Small intestine (tissue), 7 donors: ENCODE data around the gene CNN2. TPM values are rescaled to one million over a fixed set of nuclear protein-coding genes. Genes with fewer than 3 reads are reported as not detected.
A peak's percentile ranks its signal among the peaks of the same experiment; 100 is the strongest.

Experiments used
- DNase-seq, 2 donors: peaks; one replicate each; pipeline versions ENCODE4 v3.0.0 to v3.0.0-alpha.2; 2013
- FAIRE-seq: peaks from 2 replicates; lab custom pipeline; 2012; peaks lifted over from hg19 to GRCh38; lab: Jason Lieb, UNC
- H3K27ac ChIP-seq, 3 donors: one replicate each; pipeline ENCODE4 v1.5.1; 2013; ENCODE audit warnings: low read length in 2 of 3, mild to moderate bottlenecking in 2 of 3, control low read depth in 1 of 3, inconsistent platforms in 1 of 3, low read depth in 1 of 3, moderate library complexity in 1 of 3
- H3K27me3 ChIP-seq, 3 donors: one replicate each; pipeline ENCODE4 v1.6.1; 2013; ENCODE audit warnings: low read length in 3 of 3, inconsistent platforms in 1 of 3; ENCODE audit not compliant: control insufficient read depth in 3 of 3, insufficient read depth in 3 of 3
- H3K36me3 ChIP-seq, 3 donors: one replicate each; pipeline ENCODE4 v1.6.1; 2013; ENCODE audit warnings: low read length in 3 of 3, inconsistent platforms in 1 of 3, low read depth in 1 of 3, mild to moderate bottlenecking in 1 of 3, moderate library complexity in 1 of 3; ENCODE audit not compliant: control insufficient read depth in 3 of 3, insufficient read depth in 2 of 3
- H3K4me1 ChIP-seq, 3 donors: one replicate each; pipeline ENCODE4 v1.6.1; 2013; ENCODE audit warnings: low read length in 2 of 3, inconsistent platforms in 1 of 3, low read depth in 1 of 3, mild to moderate bottlenecking in 1 of 3, moderate library complexity in 1 of 3; ENCODE audit not compliant: control insufficient read depth in 3 of 3, insufficient read depth in 2 of 3
- H3K4me3 ChIP-seq, 3 donors: one replicate each; pipeline ENCODE4 v1.5.1; 2013; ENCODE audit warnings: low read length in 3 of 3, control low read depth in 1 of 3, inconsistent platforms in 1 of 3, low read depth in 1 of 3, mild to moderate bottlenecking in 1 of 3, moderate library complexity in 1 of 3
- H3K9me3 ChIP-seq, 2 donors: one replicate each; pipeline ENCODE4 v1.6.1; 2013; ENCODE audit warnings: low read depth in 1 of 2, low read length in 1 of 2; ENCODE audit not compliant: control insufficient read depth in 2 of 2, insufficient read depth in 1 of 2
- WGBS, 3 donors: extraction: QIAGEN DNeasy Blood & Tissue Kit; methylation state at CpG; one replicate each; pipeline ENCODE4 v1.1.7; 2013; 5-methylcytosine and 5-hydroxymethylcytosine counted together
- polyA plus RNA-seq, 4 donors: library from polyadenylated mRNA; stranded (reverse) in 3 of 4; unstranded in 1 of 4; fragments of 200-250 nt in 3 of 4; fragments of 120-200 nt in 1 of 4; gene quantifications; one replicate each; pipeline versions ENCODE4 v1.2.1 to v1.2.3, GENCODE V29; 2013
- donor health status: healthy with polysubstance abuse.
- donor health status: control.
- donor health status: control.
- donor health status: Bipolar disorder and iron deficiency.
- donor health status: healthy.

CNN2 gene
- polyA plus RNA-seq, 4 donors: 14.5 to 34.4 (median 22.6) TPM

DNA sequence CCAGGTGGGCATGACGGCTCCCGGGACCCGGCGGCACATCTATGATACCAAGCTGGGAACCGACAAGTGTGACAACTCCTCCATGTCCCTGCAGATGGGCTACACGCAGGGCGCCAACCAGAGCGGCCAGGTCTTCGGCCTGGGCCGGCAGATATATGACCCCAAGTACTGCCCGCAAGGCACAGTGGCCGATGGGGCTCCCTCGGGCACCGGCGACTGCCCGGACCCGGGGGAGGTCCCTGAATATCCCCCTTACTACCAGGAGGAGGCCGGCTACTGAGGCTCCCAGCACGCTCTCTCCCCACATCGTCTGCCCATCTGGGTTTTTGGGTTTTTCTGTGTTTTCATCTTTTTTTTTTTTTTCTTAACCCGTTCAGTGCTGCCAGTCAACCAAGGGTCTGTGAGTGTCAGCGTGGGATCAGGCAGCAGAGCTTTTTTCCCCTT lies 11.2 kb downstream of the CNN2 start:
- Histone ChIP-seq H3K9me3 (no peaks in the 10 kb centered on the region), H3K27me3 (no peaks in the 10 kb centered on the region), H3K36me3 (peaks cover 0 to 36% (median 0%) of the 10 kb centered on the region in 3 donors), H3K27ac (peak overlapping the region in 2 of 3 donors; percentile 22 to 83), H3K4me3 (no peak overlapping the region), H3K4me1 (peaks cover 0 to 25% (median 8%) of the 10 kb centered on the region in 3 donors)
- WGBS, 3 donors: 61 to 75% (median 68%) methylated on average over 22 of the region's 22 CpGs
- FAIRE-seq (no peak), DNase-seq (no peak)

DNA sequence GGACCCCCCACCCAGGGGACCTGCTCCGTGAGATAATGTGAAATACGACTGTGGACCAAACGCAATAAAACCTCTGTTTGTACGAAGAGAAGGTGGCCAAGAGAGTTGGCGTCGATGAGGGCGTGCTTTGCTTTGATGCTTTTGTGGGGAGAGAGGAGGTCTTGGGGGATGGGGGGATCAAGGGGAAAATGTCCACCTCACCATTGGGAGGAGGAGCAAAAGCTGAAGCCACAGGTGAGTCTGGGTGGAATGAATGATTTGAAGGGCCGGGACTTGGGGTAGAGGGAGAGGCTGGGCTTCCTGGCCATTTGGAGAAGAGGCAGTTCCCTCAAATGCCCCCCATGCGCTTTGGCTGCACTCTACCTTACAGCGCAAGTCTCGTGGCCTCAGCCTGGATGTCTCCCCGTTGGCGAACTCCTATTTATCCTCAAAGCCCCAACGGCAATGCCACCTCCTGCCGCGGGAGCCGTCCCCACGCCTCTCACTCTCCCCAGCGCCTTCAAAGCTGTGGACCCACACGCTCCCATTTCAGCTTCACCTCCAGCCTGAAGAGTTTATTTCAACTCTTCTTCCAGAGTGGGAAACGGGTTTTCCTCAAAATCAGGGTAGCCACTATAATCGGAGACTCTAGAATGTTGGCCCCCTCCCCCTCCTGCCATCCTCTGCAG lies 12.7 kb downstream of the CNN2 start:
- Histone ChIP-seq H3K4me3 (no peak overlapping the region), H3K36me3 (peaks cover 0 to 30% (median 0%) of the 10 kb centered on the region in 3 donors), H3K27ac (peak overlapping the region in 1 of 3 donors; percentile 26)

GRCh38 chr19:1039646-1040475 lies 13.5 kb downstream of the CNN2 start, which contains the start of gene ABCA7:
TSS of gene ABCA7 (plus strand) at chr19:1040107. CDS start at chr19:1041362, 1,255 bp downstream.
- FAIRE-seq (no peak), DNase-seq (peak; percentile 97 to 99)
- Histone ChIP-seq H3K36me3 (peaks cover 0 to 32% (median 0%) of the 10 kb centered on the region in 3 donors), H3K27me3 (no peaks in the 10 kb centered on the region), H3K4me3 (peak within 1 kb of the TSS; percentile 22 to 62 (median 43)), H3K27ac (peak within 1 kb of the TSS in 2 of 3 donors; percentile 15 to 47), H3K9me3 (no peaks in the 10 kb centered on the region), H3K4me1 (peaks cover 0 to 25% (median 8%) of the 10 kb centered on the region in 3 donors)
- WGBS, 3 donors: 2% methylated on average over 53 to 56 of the region's 56 CpGs

More for the DNA sequence above, 12.7 kb downstream of the CNN2 start:
- DNase-seq (no peak), FAIRE-seq (no peak)
- 61 to 63% (median 63%) methylated on average over 22 of the region's 22 CpGs for WGBS, 3 donors
- Histone ChIP-seq H3K9me3 (no peaks in the 10 kb centered on the region), H3K27me3 (no peaks in the 10 kb centered on the region), H3K4me1 (peaks cover 0 to 25% (median 8%) of the 10 kb centered on the region in 3 donors)

GRCh38 chr19:1040476-1041271 lies 14.3 kb downstream of the CNN2 start:
- FAIRE-seq: no peak
- Histone ChIP-seq H3K27ac (peak overlapping the region in 2 of 3 donors; percentile 15 to 47), H3K4me1 (peaks cover 0 to 25% (median 8%) of the 10 kb centered on the region in 3 donors), H3K27me3 (no peaks in the 10 kb centered on the region), H3K9me3 (no peaks in the 10 kb centered on the region), H3K36me3 (peaks cover 0 to 32% (median 0%) of the 10 kb centered on the region in 3 donors), H3K4me3 (peak overlapping the region; percentile 22 to 62 (median 43))
- DNase-seq: peak; percentile 89 to 94
- WGBS, 3 donors: 1 to 2% (median 2%) methylated on average over 27 of the region's 27 CpGs

DNA sequence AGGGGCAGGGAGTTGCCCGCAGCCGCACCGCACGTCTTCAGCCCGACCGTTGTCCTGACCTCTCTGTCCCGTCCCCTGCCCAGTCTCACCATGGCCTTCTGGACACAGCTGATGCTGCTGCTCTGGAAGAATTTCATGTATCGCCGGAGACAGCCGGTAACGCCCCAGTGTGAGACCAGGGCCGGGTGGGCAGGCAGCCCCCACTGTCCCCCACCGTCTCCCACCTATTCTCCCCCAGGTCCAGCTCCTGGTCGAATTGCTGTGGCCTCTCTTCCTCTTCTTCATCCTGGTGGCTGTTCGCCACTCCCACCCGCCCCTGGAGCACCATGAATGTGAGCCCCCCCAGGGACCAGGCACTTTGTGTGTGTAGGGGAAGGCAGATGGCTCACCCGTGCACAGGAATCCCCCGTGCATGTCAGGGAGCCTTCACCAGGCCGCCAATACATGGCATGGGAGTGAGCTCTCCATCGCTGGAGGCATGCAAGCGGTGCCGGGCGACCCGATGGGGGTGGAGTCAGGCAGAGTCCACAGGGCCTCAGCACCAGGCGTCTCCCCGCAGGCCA lies 14.9 kb downstream of the CNN2 start:
- Histone ChIP-seq H3K27ac (no peak overlapping the region), H3K9me3 (no peaks in the 10 kb centered on the region), H3K4me3 (peak overlapping the region in 1 of 3 donors; percentile 6), H3K36me3 (peaks cover 0 to 25% (median 0%) of the 10 kb centered on the region in 3 donors), H3K27me3 (no peaks in the 10 kb centered on the region), H3K4me1 (peaks cover 0 to 25% (median 8%) of the 10 kb centered on the region in 3 donors)
- 12 to 30% (median 25%) methylated on average over 25 to 26 of the region's 26 CpGs for WGBS, 3 donors
- FAIRE-seq (no peak), DNase-seq (no peak)

DNA sequence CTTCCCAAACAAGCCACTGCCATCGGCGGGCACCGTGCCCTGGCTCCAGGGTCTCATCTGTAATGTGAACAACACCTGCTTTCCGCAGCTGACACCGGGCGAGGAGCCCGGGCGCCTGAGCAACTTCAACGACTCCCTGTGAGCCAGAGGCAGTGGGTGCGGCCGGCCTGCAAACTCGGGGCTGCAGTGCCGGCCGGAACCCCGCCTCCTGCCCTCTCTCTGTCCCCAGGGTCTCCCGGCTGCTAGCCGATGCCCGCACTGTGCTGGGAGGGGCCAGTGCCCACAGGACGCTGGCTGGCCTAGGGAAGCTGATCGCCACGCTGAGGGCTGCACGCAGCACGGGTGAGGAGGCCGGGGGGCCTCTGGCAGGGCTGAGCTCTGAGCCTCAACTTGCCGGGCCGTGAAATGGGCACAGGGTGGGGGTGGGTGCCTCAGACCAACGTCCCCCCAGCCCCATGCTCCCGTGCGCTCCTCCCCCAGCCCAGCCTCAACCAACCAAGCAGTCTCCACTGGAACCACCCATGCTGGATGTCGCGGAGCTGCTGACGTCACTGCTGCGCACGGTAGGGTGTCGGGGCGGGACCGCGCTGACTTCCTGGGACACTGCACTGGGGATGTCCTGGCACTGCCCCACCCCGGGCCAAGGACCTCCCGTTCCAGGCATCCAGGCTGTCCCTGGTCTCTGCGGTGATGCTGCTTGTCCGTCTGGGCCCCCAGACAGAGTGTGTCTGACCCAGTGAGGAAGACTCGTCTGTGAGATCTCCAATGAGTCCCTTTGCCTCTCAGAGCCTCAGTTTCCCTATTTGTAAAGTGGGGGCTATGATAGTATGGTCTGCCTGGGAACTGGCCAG lies 15.7 kb downstream of the CNN2 start:
- Histone ChIP-seq H3K4me1 (peaks cover 0 to 25% (median 8%) of the 10 kb centered on the region in 3 donors), H3K36me3 (peaks cover 0 to 20% (median 0%) of the 10 kb centered on the region in 3 donors), H3K27ac (peak overlapping the region in 1 of 3 donors; percentile 38), H3K4me3 (peak overlapping the region in 1 of 3 donors; percentile 22), H3K9me3 (no peaks in the 10 kb centered on the region), H3K27me3 (no peaks in the 10 kb centered on the region)
- 27 to 65% (median 34%) methylated on average over 28 to 43 of the region's 43 CpGs for WGBS, 3 donors
- DNase-seq (peak in 1 of 2 donors; percentile 84), FAIRE-seq (no peak)
